Measurements from ENCODE around the gene ARMC2. TPM values are rescaled to one million over a fixed set of nuclear protein-coding genes. Genes with fewer than 3 reads are reported as not detected.

ARMC2 gene
- total RNA-seq, 1 donor from 2014 or later, result 3.5 TPM

GRCh38 chr6:108877046-108877751 lies 29.0 kb downstream of the ARMC2 start:
- ChIA-PET CTCF (no interaction called here), POLR2A (no interaction called here)
- TF ChIP-seq, protein P1, sequence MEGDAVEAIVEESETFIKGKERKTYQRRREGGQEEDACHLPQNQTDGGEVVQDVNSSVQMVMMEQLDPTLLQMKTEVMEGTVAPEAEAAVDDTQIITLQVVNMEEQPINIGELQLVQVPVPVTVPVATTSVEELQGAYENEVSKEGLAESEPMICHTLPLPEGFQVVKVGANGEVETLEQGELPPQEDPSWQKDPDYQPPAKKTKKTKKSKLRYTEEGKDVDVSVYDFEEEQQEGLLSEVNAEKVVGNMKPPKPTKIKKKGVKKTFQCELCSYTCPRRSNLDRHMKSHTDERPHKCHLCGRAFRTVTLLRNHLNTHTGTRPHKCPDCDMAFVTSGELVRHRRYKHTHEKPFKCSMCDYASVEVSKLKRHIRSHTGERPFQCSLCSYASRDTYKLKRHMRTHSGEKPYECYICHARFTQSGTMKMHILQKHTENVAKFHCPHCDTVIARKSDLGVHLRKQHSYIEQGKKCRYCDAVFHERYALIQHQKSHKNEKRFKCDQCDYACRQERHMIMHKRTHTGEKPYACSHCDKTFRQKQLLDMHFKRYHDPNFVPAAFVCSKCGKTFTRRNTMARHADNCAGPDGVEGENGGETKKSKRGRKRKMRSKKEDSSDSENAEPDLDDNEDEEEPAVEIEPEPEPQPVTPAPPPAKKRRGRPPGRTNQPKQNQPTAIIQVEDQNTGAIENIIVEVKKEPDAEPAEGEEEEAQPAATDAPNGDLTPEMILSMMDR (IDR thresholded peaks at IDR 0.05), result no peak
- peaks cover 7% of the 10 kb centered on the region for H3K36me3 Mint-ChIP-seq (ENCODE audit: low read depth)
- intact Hi-C loops (cut with micrococcal nuclease), result no loop called here
- H3K4me1 Mint-ChIP-seq, result peaks cover 34% of the 10 kb centered on the region
- ATAC-seq (ENCODE audit: low read depth), result no peak
- H3K27me3 Mint-ChIP-seq, result no peaks in the 10 kb centered on the region
- DNase-seq, result no peak
- H3K9me3 Mint-ChIP-seq, result no peaks in the 10 kb centered on the region
- no peak overlapping the region for H3K4me3 Mint-ChIP-seq
- no peak overlapping the region for H3K27ac Mint-ChIP-seq

DNA sequence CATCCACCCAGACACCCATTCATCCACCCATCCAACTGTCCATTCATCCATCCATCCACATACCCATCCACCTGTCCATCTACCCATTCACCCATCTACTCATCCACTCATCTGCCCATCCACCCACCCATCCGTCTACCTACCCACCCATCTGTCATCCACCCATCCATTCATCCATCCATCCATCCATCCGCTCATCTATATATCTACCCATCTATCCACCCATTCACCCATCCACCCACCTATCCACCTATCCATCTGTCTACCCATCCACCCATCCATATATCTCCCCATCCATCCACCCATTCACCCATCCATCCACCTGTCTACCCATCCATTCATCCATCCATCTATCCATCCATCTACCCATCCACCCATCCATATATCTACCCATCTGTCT lies 30.7 kb downstream of the ARMC2 start:
- Mint-ChIP-seq H3K4me1 (peaks cover 34% of the 10 kb centered on the region), H3K27me3 (no peaks in the 10 kb centered on the region), H3K36me3 (ENCODE audit: low read depth) (peaks cover 7% of the 10 kb centered on the region), H3K9me3 (peaks cover 9% of the 10 kb centered on the region), H3K4me3 (no peak overlapping the region), H3K27ac (no peak overlapping the region)
- POLR2A ChIA-PET, result no interaction called here
- intact Hi-C loops (cut with micrococcal nuclease), result no loop called here
- DNase-seq (no peak), ATAC-seq (ENCODE audit: low read depth) (no peak)
- CTCF ChIA-PET, result no interaction called here
- TF ChIP-seq, protein P1 (IDR thresholded peaks at IDR 0.05), result no peak

GRCh38 chr6:108883172-108883571 lies 35.0 kb downstream of the ARMC2 start:
- peaks cover 9% of the 10 kb centered on the region for H3K9me3 Mint-ChIP-seq
- H3K36me3 Mint-ChIP-seq (ENCODE audit: low read depth), result peaks cover 2% of the 10 kb centered on the region
- H3K27ac Mint-ChIP-seq, result no peak overlapping the region
- H3K4me3 Mint-ChIP-seq, result no peak overlapping the region
- DNase-seq, result no peak
- ChIA-PET POLR2A (interaction anchor here (0.7 kb wide), 1 partner anchor 8 kb away, joined by 3 read pairs; no protein-coding TSS in a partner anchor), CTCF (interaction anchor here (1.7 kb wide), 1 partner anchor 341 kb away, joined by 4 read pairs; no protein-coding TSS in a partner anchor)
- TF ChIP-seq, protein P1 (IDR thresholded peaks at IDR 0.05), result no peak
- ATAC-seq (ENCODE audit: low read depth), result peak; percentile 40
- no peaks in the 10 kb centered on the region for H3K27me3 Mint-ChIP-seq
- peaks cover 27% of the 10 kb centered on the region for H3K4me1 Mint-ChIP-seq
- intact Hi-C loops (cut with micrococcal nuclease), result loop anchor here (1.0 to 5.0 kb wide), 3 partner anchors 8 to 86 kb away; no protein-coding TSS in a partner anchor

GRCh38 chr6:108884211-108885059 lies 36.2 kb downstream of the ARMC2 start:
- H3K27ac Mint-ChIP-seq, result peak overlapping the region; percentile 1

More at GRCh38 chr6:108884211-108885059, 36.2 kb downstream of the ARMC2 start:
- H3K36me3 Mint-ChIP-seq (ENCODE audit: low read depth), result no peaks in the 10 kb centered on the region
- ATAC-seq (ENCODE audit: low read depth) (peak; percentile 31), DNase-seq (no peak)
- peaks cover 9% of the 10 kb centered on the region for H3K9me3 Mint-ChIP-seq
- POLR2A ChIA-PET, result no interaction called here
- peaks cover 27% of the 10 kb centered on the region for H3K4me1 Mint-ChIP-seq
- intact Hi-C loops (cut with micrococcal nuclease), result loop anchor here (5.0 kb wide), 1 partner anchor 87 kb away; no protein-coding TSS in a partner anchor
- H3K4me3 Mint-ChIP-seq, result peak overlapping the region; percentile 39
- CTCF ChIA-PET, result interaction anchor here (1.4 kb wide), 1 partner anchor 189 kb away, joined by 4 read pairs; no protein-coding TSS in a partner anchor
- no peaks in the 10 kb centered on the region for H3K27me3 Mint-ChIP-seq
- TF ChIP-seq, protein P1 (IDR thresholded peaks at IDR 0.05), result no peak
